Measurements from ENCODE around the gene ARHGEF17.

DNA sequence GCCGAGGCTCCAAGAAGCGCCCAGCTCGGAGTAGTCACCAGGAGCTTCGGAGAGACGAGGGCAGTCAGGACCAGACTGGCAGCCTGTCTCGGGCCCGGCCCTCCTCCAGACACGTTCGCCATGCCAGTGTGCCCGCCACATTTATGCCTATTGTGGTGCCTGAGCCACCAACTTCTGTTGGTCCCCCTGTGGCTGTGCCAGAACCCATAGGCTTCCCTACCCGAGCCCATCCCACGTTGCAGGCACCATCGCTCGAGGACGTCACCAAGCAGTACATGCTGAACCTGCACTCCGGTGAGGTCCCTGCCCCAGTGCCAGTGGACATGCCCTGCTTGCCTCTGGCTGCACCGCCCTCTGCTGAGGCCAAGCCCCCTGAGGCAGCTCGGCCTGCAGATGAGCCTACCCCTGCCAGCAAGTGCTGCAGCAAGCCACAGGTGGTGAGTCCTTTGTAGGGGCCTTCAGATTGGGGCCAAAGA lies 3.4 kb downstream of the ARHGEF17 start:
- TF ChIP-seq, protein P1, sequence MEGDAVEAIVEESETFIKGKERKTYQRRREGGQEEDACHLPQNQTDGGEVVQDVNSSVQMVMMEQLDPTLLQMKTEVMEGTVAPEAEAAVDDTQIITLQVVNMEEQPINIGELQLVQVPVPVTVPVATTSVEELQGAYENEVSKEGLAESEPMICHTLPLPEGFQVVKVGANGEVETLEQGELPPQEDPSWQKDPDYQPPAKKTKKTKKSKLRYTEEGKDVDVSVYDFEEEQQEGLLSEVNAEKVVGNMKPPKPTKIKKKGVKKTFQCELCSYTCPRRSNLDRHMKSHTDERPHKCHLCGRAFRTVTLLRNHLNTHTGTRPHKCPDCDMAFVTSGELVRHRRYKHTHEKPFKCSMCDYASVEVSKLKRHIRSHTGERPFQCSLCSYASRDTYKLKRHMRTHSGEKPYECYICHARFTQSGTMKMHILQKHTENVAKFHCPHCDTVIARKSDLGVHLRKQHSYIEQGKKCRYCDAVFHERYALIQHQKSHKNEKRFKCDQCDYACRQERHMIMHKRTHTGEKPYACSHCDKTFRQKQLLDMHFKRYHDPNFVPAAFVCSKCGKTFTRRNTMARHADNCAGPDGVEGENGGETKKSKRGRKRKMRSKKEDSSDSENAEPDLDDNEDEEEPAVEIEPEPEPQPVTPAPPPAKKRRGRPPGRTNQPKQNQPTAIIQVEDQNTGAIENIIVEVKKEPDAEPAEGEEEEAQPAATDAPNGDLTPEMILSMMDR (IDR thresholded peaks at IDR 0.05; ENCODE audit: low read depth, low read length, missing input control): no peak
- no peak for TF ChIP-seq GABPA (IDR thresholded peaks at IDR 0.05 in 1 of 2, conservative IDR thresholded peaks at IDR 0.05 in 1 of 2)
- TF ChIP-seq RXRA (IDR thresholded peaks at IDR 0.05): no peak
- no peak for TF ChIP-seq HNF4G (IDR thresholded peaks at IDR 0.05)
- no peak for TF ChIP-seq RAD21 (IDR thresholded peaks at IDR 0.05)
- TF ChIP-seq YY1 (IDR thresholded peaks at IDR 0.05): no peak

All from liver (tissue), 3 donors.